OCI-LY3 (cell line): ENCODE measurements around the gene LRP3.
"Not testable (repeated sequence)": the region's sequence is repeated elsewhere in the genome, so short reads cannot be mapped to it uniquely, and the experiment has no call there.

Experiments used
- H2AFZ ChIP-seq: fragments of 200-600, 300-600 bp; shearing (Covaris generic); 2 replicates; pipeline ENCODE4 v1.6.0; 2014; ENCODE audit warnings: antibody characterized with exemption, low read depth, low read length
- H3K27ac ChIP-seq: fragments of 200-600, 300-600 bp; sonication (generic); 2 replicates; pipeline ENCODE4 v1.5.1; 2014; ENCODE audit warnings: mild to moderate bottlenecking, low read length, moderate library complexity, mixed read lengths
- H3K27me3 ChIP-seq: fragments of 200-600, 300-600 bp; sonication (generic); 2 replicates; pipeline ENCODE4 v1.6.1; 2014; ENCODE audit warnings: low read depth, low read length, mixed read lengths
- H3K36me3 ChIP-seq: fragments of 200-600, 300-600 bp; sonication (generic); replicated peaks from 2 replicates; pipeline ENCODE3; 2014; ENCODE audit warnings: low read depth, low read length, mixed read lengths
- H3K4me1 ChIP-seq: fragments of 300-600, 200-600 bp; sonication (generic); 2 replicates; pipeline ENCODE4 v1.6.1; 2014; ENCODE audit warnings: low read length, mixed read lengths
- H3K4me2 ChIP-seq: fragments of 200-600, 300-600 bp; sonication (generic); 2 replicates; pipeline ENCODE4 v1.6.1; 2014; ENCODE audit warnings: low read length, mixed read lengths
- H3K4me3 ChIP-seq: fragments of 300-600, 200-600 bp; sonication (generic); 2 replicates; pipeline ENCODE4 v1.5.1; 2014; ENCODE audit warnings: antibody characterized with exemption, mild to moderate bottlenecking, low read length, moderate library complexity
- H3K79me2 ChIP-seq: fragments of 300-600, 200-600 bp; shearing (Covaris generic); 2 replicates; pipeline ENCODE4 v1.6.1; 2014; ENCODE audit warnings: mild to moderate bottlenecking, low read length, mixed read lengths
- H3K9ac ChIP-seq: fragments of 300-600, 200-600 bp; shearing (Covaris generic); 2 replicates; pipeline ENCODE4 v1.6.0; 2014; ENCODE audit warnings: mild to moderate bottlenecking, low read length, moderate library complexity
- H3K9me3 ChIP-seq: fragments of 200-600, 300-600 bp; shearing (Covaris generic); 2 replicates; pipeline ENCODE4 v1.6.1; 2014; ENCODE audit warnings: low read length, mixed read lengths; ENCODE audit not compliant: insufficient read depth
- H4K20me1 ChIP-seq: fragments of 200-600, 300-600 bp; sonication (generic); 2 replicates; pipeline ENCODE4 v1.6.1; 2016; ENCODE audit warnings: low read length, mixed read lengths; ENCODE audit not compliant: insufficient read depth
- CTCF ChIP-seq: fragments of 200-600, 300-600 bp; sonication (generic); IDR thresholded peaks from 2 replicates; pipeline ENCODE4 v1.5.1; 2014; ENCODE audit warnings: antibody characterized with exemption, low read length, low read depth
- EZH2phosphoT487 ChIP-seq: fragments of 200-600 bp; shearing (Covaris generic); IDR thresholded peaks from 2 replicates; pipeline ENCODE4 v1.6.1; 2018; ENCODE audit warnings: antibody characterized with exemption, mixed run types, low read depth

The LRP3 gene

GRCh38 chr19:33189453-33189852 is 4.7 kb upstream of the LRP3 start:
- Histone ChIP-seq H3K4me3 (no peak overlapping the region), H3K9ac (no peak overlapping the region), H3K79me2 (no peaks in the 10 kb centered on the region), H3K4me2 (no peak overlapping the region), H2AFZ (no peak overlapping the region), H3K4me1 (no peaks in the 10 kb centered on the region), H4K20me1 (no peaks in the 10 kb centered on the region), H3K27me3 (0 out of 2 replicates have a peak, but pooled peaks cover 3% of the 10 kb centered on the region), H3K9me3 (no peaks in the 10 kb centered on the region), H3K27ac (no peak overlapping the region), H3K36me3 (no peaks in the 10 kb centered on the region)
- TF ChIP-seq CTCF: no peak
- TF ChIP-seq EZH2phosphoT487: no peak

- H3K4me3 ChIP-seq, H4K20me1 ChIP-seq, H3K79me2 ChIP-seq, H3K4me1 ChIP-seq, H3K9me3 ChIP-seq, H3K36me3 ChIP-seq, H3K27me3 ChIP-seq, H3K27ac ChIP-seq, H3K4me2 ChIP-seq, H3K9ac ChIP-seq, H2AFZ ChIP-seq: not testable (repeated sequence)
Observed at GRCh38 chr19:33191092-33191491, 3.0 kb upstream of the LRP3 start.

GRCh38 chr19:33191501-33191900 is 2.6 kb upstream of the LRP3 start:
- H3K9me3 ChIP-seq: no peaks in the 10 kb centered on the region
- H3K36me3 ChIP-seq: no peaks in the 10 kb centered on the region
- 0 out of 2 replicates have a peak, but pooled peaks cover 3% of the 10 kb centered on the region for H3K27me3 ChIP-seq
- no peaks in the 10 kb centered on the region for H4K20me1 ChIP-seq
- no peak overlapping the region for H3K4me2 ChIP-seq
- H2AFZ ChIP-seq: no peak overlapping the region
- H3K4me1 ChIP-seq: no peaks in the 10 kb centered on the region
- no peaks in the 10 kb centered on the region for H3K79me2 ChIP-seq
- TF ChIP-seq CTCF (no peak), EZH2phosphoT487 (no peak)
- H3K9ac ChIP-seq: no peak overlapping the region
- H3K4me3 ChIP-seq: no peak overlapping the region
- no peak overlapping the region for H3K27ac ChIP-seq

- TF ChIP-seq CTCF (peak; percentile 36; the same call in 1 of the 2 replicates), EZH2phosphoT487 (no peak)
- H3K27ac ChIP-seq: no peak overlapping the region
- no peak overlapping the region for H3K9ac ChIP-seq
- H3K27me3 ChIP-seq: 0 out of 2 replicates have a peak, but pooled peaks cover 3% of the 10 kb centered on the region
- no peak overlapping the region for H2AFZ ChIP-seq
- H3K79me2 ChIP-seq: no peaks in the 10 kb centered on the region
- no peaks in the 10 kb centered on the region for H4K20me1 ChIP-seq
- no peaks in the 10 kb centered on the region for H3K9me3 ChIP-seq
- no peaks in the 10 kb centered on the region for H3K36me3 ChIP-seq
- no peak overlapping the region for H3K4me2 ChIP-seq
- no peak overlapping the region for H3K4me3 ChIP-seq
- H3K4me1 ChIP-seq: no peaks in the 10 kb centered on the region
Observed at GRCh38 chr19:33192010-33192409, 2.1 kb upstream of the LRP3 start.
